NCI-H1105 treated with DMSO at 0.1 percent for 48 hours (cell line): ENCODE data around the gene FHOD1.

Source experiments
- DNase-seq: peaks from one replicate; lab custom pipeline; 2025; lab: John Stamatoyannopoulos, UW

The FHOD1 gene

GRCh38 chr16:67208154-67208896 is 39.0 kb downstream of the FHOD1 start:
- no peak for DNase-seq

GRCh38 chr16:67207249-67208091 is 39.8 kb downstream of the FHOD1 start:
- no peak for DNase-seq

GRCh38 chr16:67206838-67207248 is 40.4 kb downstream of the FHOD1 start:
- no peak for DNase-seq

GRCh38 chr16:67206129-67206837 is 41.0 kb downstream of the FHOD1 start:
- no peak for DNase-seq

GRCh38 chr16:67204076-67204475 is 43.2 kb downstream of the FHOD1 start:
- DNase-seq, result no peak

- DNase-seq, result no peak
These were observed 44.3 kb downstream of the FHOD1 start for GRCh38 chr16:67202956-67203493.

- DNase-seq, result no peak
These were observed 44.9 kb downstream of the FHOD1 start for GRCh38 chr16:67202426-67202825.

- no peak for DNase-seq
These were observed 45.6 kb downstream of the FHOD1 start for GRCh38 chr16:67201411-67202345.

- no peak for DNase-seq
These were observed 46.8 kb downstream of the FHOD1 start for GRCh38 chr16:67200491-67200890.

- no peak for DNase-seq
These were observed 47.5 kb downstream of the FHOD1 start for GRCh38 chr16:67199808-67200198.

- DNase-seq, result peak; percentile 55
These were observed 48.1 kb downstream of the FHOD1 start, which contains the start of gene ELMO3 for GRCh38 chr16:67199011-67199807. Gene ELMO3, plus strand, starts transcription at chr16:67199131. Its CDS starts 196 bp downstream, at chr16:67199327.

GRCh38 chr16:67198238-67198734 is 49.0 kb downstream of the FHOD1 start:
- DNase-seq, result peak; percentile 63

GRCh38 chr16:67197704-67198103 is 49.6 kb downstream of the FHOD1 start:
- DNase-seq, result no peak

- no peak for DNase-seq
These were observed 50.4 kb downstream of the FHOD1 start for GRCh38 chr16:67196881-67197280.

GRCh38 chr16:67195676-67196075 is 51.6 kb downstream of the FHOD1 start:
- no peak for DNase-seq

- DNase-seq, result no peak
These were observed 53.0 kb downstream of the FHOD1 start for GRCh38 chr16:67194260-67194659.

GRCh38 chr16:67193536-67193935 is 53.7 kb downstream of the FHOD1 start:
- no peak for DNase-seq

- no peak for DNase-seq
These were observed 54.4 kb downstream of the FHOD1 start for GRCh38 chr16:67192781-67193361.

- peak; percentile 70 for DNase-seq
These were observed 55.1 kb downstream of the FHOD1 start, which contains the start of gene E2F4 for GRCh38 chr16:67191995-67192681. Gene E2F4, plus strand, starts transcription at chr16:67192155. Its CDS starts 73 bp downstream, at chr16:67192228.
